HG03575 (cell line): ENCODE data around the gene ZNF92.
"Not testable (repeated sequence)": the region's sequence is repeated elsewhere in the genome, so short reads cannot be mapped to it uniquely, and the experiment has no call there.

Experiments used
- ATAC-seq: cut with Tn5 transposase; IDR thresholded peaks from one replicate; pipeline ENCODE4 v1.9.1; 2021; ENCODE audit not compliant: unreplicated experiment, insufficient number of reproducible peaks, low FRiP score; ENCODE audit errors: extremely low read depth

ZNF92 gene

GRCh38 chr7:65373608-65374351 lies at the start of gene ZNF92:
ZNF92 (plus strand) TSS chr7:65373855; CDS start chr7:65373998, 143 bp downstream.
- peak; percentile 100 for ATAC-seq

- ATAC-seq = no peak
These were observed 47.7 kb upstream of the ZNF92 start for GRCh38 chr7:65325793-65326432.

- ATAC-seq = no peak
These were observed 35.3 kb upstream of the ZNF92 start for GRCh38 chr7:65338346-65338745.

DNA sequence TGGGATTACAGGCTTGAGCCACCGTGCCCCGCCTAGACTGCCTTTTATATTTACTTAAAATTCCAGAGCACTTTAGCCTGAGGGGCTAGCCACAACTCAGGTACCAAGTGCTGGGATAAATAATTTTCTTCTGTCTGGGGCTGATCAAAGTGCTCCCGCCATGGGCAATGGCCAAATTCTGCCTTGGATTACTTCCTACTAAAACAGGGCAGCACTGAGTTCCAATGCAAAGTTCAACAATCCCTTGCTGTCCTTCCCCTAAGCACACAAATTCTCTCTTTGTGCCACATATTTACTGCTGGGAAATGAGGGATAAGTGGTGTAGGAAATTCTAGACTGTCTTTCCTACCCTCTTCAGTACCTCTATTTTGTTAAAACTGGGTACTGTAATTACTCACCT lies 34.4 kb upstream of the ZNF92 start:
- no peak for ATAC-seq

DNA sequence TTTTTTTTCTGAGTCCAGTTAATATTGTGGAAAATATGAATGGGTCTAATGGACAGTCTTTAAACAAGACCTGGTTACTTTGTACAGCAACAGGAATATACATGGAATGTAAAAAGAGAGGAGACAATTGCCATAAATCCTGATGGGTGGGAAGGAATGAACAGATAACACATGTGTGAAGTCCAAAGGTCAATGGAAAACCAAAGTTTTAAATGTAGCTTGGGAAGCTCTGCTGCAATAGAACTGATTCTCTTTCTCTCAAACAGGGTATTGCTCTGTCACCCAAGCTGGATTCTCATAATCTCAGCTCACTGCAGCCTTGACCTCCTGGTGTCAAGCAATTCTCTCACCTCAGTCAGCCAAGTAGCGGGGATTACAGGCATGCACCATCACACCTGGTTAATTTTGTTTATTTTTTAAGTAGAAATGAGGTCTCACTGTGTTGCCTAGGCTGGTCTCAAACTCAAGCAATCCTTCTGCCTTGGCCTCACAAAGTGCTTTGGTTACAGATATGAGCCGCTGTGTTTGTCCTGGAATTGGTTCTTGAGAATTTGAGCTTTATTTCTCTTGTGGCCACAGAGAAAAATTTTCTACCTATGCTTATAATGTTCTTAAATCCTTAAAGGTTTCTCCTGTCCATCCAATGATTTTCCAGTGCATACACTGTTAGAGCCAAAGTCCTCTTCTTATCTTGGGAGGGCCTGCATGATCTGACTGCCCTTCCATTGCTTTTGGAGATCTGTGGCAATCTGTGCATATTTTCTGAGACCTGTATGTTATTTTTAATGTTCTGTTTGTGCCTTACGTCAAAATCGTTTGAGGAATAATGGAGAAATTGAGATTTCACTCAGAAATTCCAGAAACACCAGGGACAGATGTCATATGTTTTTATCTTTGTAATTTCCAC lies 30.7 kb upstream of the ZNF92 start:
- ATAC-seq = no peak

GRCh38 chr7:65344541-65344940 lies 29.1 kb upstream of the ZNF92 start:
- ATAC-seq = not testable (repeated sequence)

- ATAC-seq = no peak
These were observed 19.4 kb upstream of the ZNF92 start for GRCh38 chr7:65354263-65354662.

- ATAC-seq = no peak
These were observed 3.8 kb upstream of the ZNF92 start for GRCh38 chr7:65369843-65370242.

DNA sequence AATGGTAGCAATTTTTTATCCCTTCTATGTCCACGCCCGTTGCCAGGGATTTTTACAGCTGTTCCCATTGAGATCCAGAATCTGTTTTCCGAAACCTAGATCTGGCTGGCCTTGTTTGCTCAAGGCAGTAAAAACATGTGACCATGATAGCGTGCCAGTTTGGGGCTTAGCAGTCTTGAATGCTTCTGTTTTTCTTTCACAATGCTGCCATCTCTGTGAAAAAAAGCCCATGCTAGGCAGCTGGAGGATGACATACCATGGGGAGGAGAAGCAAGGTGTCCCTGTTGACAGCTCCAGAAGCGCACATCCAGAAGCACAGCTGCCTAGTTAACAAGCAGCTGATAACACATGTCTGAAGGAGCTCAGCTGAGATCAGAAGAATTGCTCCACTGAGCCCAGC lies 2.2 kb upstream of the ZNF92 start:
- ATAC-seq = no peak

GRCh38 chr7:65379318-65379717 lies 5.7 kb downstream of the ZNF92 start:
- no peak for ATAC-seq

GRCh38 chr7:65381742-65382141 lies 8.1 kb downstream of the ZNF92 start:
- ATAC-seq = no peak

- no peak for ATAC-seq
These were observed 8.8 kb downstream of the ZNF92 start for GRCh38 chr7:65382452-65382851.

DNA sequence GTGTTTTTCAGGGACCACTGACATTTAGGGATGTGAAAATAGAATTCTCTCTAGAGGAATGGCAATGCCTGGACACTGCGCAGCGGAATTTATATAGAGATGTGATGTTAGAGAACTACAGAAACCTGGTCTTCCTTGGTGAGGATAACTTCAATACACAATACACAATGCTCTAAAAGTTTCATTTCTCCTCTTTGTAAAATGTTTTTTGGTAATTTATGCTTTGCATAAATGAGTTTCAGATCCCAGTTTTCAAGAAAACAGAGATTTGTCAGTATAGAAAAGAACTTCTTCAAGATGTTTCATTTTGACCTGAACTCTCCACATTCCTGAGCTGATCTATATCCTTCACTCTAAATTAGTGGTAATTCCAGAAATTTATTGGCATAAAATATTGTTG lies 14.2 kb downstream of the ZNF92 start:
- ATAC-seq = no peak

- peak; percentile 60 for ATAC-seq
These were observed 16.9 kb downstream of the ZNF92 start for GRCh38 chr7:65390588-65390987.

GRCh38 chr7:65397730-65398142 lies 24.1 kb downstream of the ZNF92 start:
- ATAC-seq = no peak

- not testable (repeated sequence) for ATAC-seq
These were observed 25.0 kb downstream of the ZNF92 start for GRCh38 chr7:65398671-65399070.

- ATAC-seq = not testable (repeated sequence)
These were observed 25.4 kb downstream of the ZNF92 start for GRCh38 chr7:65399101-65399500.

GRCh38 chr7:65404020-65404419 lies 30.4 kb downstream of the ZNF92 start:
- ATAC-seq = no peak

GRCh38 chr7:65406706-65407105 lies 33.1 kb downstream of the ZNF92 start:
- not testable (repeated sequence) for ATAC-seq

GRCh38 chr7:65409363-65409762 lies 35.7 kb downstream of the ZNF92 start:
- ATAC-seq = no peak
